Measurements from ENCODE around the gene PRCD.
"Not testable (repeated sequence)": the region's sequence is repeated elsewhere in the genome, so short reads cannot be mapped to it uniquely, and the experiment has no call there.

Gene PRCD

DNA sequence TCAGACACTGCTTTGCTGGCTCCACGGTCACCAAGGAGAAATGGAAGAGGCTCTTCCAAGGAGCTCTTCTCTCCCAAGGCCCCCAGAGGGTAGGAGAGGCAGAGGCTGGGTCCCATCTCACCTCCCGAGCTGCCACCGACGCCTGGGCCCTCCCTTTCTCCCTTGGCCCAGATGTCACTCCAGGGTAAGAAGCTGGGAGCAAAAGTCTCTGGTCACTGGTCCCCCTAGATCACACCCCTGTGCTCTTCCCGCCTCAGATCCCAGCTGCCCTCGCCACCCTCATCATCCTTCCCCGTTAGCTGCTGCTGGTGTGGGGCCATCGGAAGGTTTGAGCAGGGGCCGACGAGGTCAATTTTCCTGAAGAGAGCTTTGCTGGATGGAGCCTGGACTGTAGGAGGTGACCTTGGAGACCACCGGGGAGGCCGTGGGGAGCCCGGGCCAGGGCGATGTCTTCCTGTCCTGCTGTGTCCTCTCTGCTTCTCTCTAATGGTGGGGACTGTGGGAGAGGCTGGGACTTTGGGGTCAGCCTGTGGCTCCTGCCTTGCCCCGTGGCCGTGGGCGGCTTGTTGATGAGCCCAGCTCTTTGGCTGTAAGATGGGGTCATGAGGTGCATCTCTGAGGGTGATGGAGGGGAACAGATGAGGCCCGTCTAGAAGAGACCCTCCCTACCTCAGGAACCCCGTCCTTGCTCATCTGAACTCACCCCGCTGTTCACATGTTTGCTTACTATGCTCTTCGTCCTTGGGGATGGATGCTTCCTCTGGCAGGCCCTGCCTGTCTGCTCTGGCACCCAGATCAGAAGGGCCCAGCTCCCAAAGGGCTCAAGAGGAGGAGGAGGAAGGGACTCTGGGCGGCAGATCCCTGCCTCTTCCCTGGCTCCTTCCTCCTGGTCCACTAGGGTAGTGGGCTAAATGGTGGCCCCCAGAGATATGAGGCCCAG lies 27.2 kb upstream of the PRCD start:
- H3K4me3 Mint-ChIP-seq, result peak overlapping the region; percentile 60
- no peak for ATAC-seq (replicated peaks)

GRCh38 chr17:76513306-76513692 lies 26.5 kb upstream of the PRCD start:
- peaks cover 57% of the 10 kb centered on the region in 2 donors for H3K4me1 Mint-ChIP-seq (ENCODE audit: low read depth in 2 of 2)
- peaks cover 32% of the 10 kb centered on the region for H3K36me3 Mint-ChIP-seq (ENCODE audit: insufficient read depth)
- H3K9me3 Mint-ChIP-seq, result no peaks in the 10 kb centered on the region
- peak overlapping the region; percentile 91 to 99 for H3K27ac Mint-ChIP-seq
- no peaks in the 10 kb centered on the region for H3K27me3 Mint-ChIP-seq
- no peak for DNase-seq
- peak overlapping the region; percentile 60 for H3K4me3 Mint-ChIP-seq
- ATAC-seq (replicated peaks), result no peak

More for the DNA sequence above, 27.2 kb upstream of the PRCD start:
- no peak for DNase-seq
- H3K27ac Mint-ChIP-seq, result peak overlapping the region; percentile 91 to 99
- H3K9me3 Mint-ChIP-seq, result no peaks in the 10 kb centered on the region
- H3K4me1 Mint-ChIP-seq (ENCODE audit: low read depth in 2 of 2), result peaks cover 53 to 56% of the 10 kb centered on the region in 2 donors
- H3K36me3 Mint-ChIP-seq (ENCODE audit: insufficient read depth), result peaks cover 29% of the 10 kb centered on the region
- H3K27me3 Mint-ChIP-seq, result no peaks in the 10 kb centered on the region

DNA sequence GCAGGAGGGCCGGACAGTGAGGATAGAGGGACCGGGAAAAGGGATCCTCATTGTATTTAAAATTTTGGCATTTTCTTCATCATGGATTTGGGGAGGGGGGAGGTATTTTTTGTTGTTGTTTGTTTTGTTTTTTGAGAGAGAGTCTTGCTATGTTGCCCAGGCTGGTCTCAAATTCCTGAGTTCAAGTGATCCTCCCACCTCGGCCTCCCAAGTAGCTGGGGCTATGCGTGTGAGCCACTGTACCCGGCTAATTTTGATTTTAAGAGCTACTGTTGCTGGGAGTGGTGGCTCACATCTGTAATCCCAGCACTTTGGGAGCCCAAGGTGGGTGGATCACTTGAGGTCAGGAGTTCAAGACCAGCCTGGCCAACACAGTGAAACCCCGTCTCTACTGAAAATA lies 25.5 kb upstream of the PRCD start:
- peaks cover 60 to 64% of the 10 kb centered on the region in 2 donors for H3K4me1 Mint-ChIP-seq (ENCODE audit: low read depth in 2 of 2)
- H3K4me3 Mint-ChIP-seq, result peak overlapping the region; percentile 67 to 68
- peaks cover 32% of the 10 kb centered on the region for H3K36me3 Mint-ChIP-seq (ENCODE audit: insufficient read depth)
- H3K27me3 Mint-ChIP-seq; H3K9me3 Mint-ChIP-seq; DNase-seq; ATAC-seq (replicated peaks): not testable (repeated sequence)
- H3K27ac Mint-ChIP-seq, result peak overlapping the region; percentile 91 to 99

- no peaks in the 10 kb centered on the region for H3K27me3 Mint-ChIP-seq
- peak overlapping the region; percentile 91 to 99 for H3K27ac Mint-ChIP-seq
- peak overlapping the region; percentile 67 to 68 for H3K4me3 Mint-ChIP-seq
- H3K4me1 Mint-ChIP-seq (ENCODE audit: low read depth in 2 of 2), result peaks cover 63 to 65% of the 10 kb centered on the region in 2 donors
- no peaks in the 10 kb centered on the region for H3K9me3 Mint-ChIP-seq
- ATAC-seq (replicated peaks), result peak; percentile 81
- peaks cover 32% of the 10 kb centered on the region for H3K36me3 Mint-ChIP-seq (ENCODE audit: insufficient read depth)
- DNase-seq, result peak; percentile 82 to 87 (median 83)
These were observed 24.4 kb upstream of the PRCD start for GRCh38 chr17:76515274-76515949.

DNA sequence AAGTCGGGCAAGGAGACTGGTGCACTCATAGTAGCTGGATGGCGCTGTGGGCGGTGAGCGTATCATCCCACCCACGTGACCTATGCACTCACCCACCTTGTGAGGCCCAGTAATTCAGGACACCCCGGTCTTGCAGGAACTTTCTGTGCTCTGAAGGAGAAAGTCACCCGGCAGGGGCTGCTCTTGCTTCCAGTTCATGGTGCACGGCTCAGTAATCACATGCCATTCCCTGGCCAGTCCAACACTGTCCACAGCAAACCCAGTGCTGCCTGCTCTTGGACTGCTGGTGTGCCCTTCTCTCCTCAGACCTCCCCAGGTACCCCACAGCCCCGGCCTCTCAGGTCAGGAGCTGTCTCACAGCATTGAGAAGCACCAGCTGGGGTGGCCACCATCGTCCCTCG lies 22.2 kb upstream of the PRCD start:
- Mint-ChIP-seq H3K36me3 (ENCODE audit: insufficient read depth) (peaks cover 35% of the 10 kb centered on the region), H3K4me1 (ENCODE audit: low read depth in 2 of 2) (peaks cover 50 to 51% of the 10 kb centered on the region in 2 donors), H3K9me3 (no peaks in the 10 kb centered on the region), H3K4me3 (peak overlapping the region; percentile 41 to 61), H3K27ac (peak overlapping the region; percentile 91 to 99), H3K27me3 (no peaks in the 10 kb centered on the region)
- DNase-seq, result no peak
- no peak for ATAC-seq (replicated peaks)

- Mint-ChIP-seq H3K4me3 (peak overlapping the region in 1 of 2 donors; percentile 2), H3K36me3 (ENCODE audit: insufficient read depth) (peaks cover 27% of the 10 kb centered on the region), H3K4me1 (ENCODE audit: low read depth in 2 of 2) (peaks cover 48 to 49% of the 10 kb centered on the region in 2 donors), H3K9me3 (no peaks in the 10 kb centered on the region), H3K27ac (peak overlapping the region; percentile 91 to 99), H3K27me3 (no peaks in the 10 kb centered on the region)
- no peak for DNase-seq
- no peak for ATAC-seq (replicated peaks)
These were observed 20.5 kb upstream of the PRCD start for GRCh38 chr17:76519048-76519966.

GRCh38 chr17:76521262-76521661 lies 18.6 kb upstream of the PRCD start:
- Mint-ChIP-seq H3K36me3 (ENCODE audit: insufficient read depth) (peaks cover 13% of the 10 kb centered on the region), H3K4me3 (no peak overlapping the region)
- ATAC-seq (replicated peaks), result no peak

DNA sequence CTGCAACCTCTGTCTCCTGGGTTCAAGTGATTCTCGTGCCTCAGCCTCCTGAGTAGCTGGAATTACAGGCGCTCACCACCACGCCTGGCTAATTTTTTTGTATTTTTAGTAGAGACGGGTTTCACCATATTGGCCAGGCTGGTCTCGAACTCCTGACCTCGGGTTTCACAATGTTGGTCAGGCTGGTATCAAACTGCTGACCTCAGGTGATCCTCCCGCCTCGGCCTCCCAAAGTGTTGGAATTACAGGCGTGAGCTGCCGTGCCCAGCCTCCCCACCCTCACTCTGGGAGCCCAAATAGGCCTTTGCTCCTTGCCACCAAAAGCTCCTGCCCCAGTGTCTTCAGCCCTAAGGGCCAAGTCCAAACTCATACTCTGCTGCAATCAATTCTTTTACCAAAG lies 18.2 kb upstream of the PRCD start:
- ATAC-seq (replicated peaks); H3K36me3 Mint-ChIP-seq (ENCODE audit: insufficient read depth); H3K4me3 Mint-ChIP-seq; DNase-seq; H3K9me3 Mint-ChIP-seq; H3K27me3 Mint-ChIP-seq: not testable (repeated sequence)
- peaks cover 28 to 31% of the 10 kb centered on the region in 2 donors for H3K4me1 Mint-ChIP-seq (ENCODE audit: low read depth in 2 of 2)
- H3K27ac Mint-ChIP-seq, result peak overlapping the region in 1 of 2 donors; percentile 46

More at GRCh38 chr17:76521262-76521661, 18.6 kb upstream of the PRCD start:
- H3K27me3 Mint-ChIP-seq, result no peaks in the 10 kb centered on the region
- H3K4me1 Mint-ChIP-seq (ENCODE audit: low read depth in 2 of 2), result peaks cover 31 to 35% of the 10 kb centered on the region in 2 donors
- no peaks in the 10 kb centered on the region for H3K9me3 Mint-ChIP-seq
- H3K27ac Mint-ChIP-seq, result peak overlapping the region; percentile 28 to 46
- DNase-seq, result no peak

GRCh38 chr17:76523084-76524037 lies 16.5 kb upstream of the PRCD start:
- DNase-seq (peak; percentile 76 to 83 (median 80)), ATAC-seq (replicated peaks) (peak; percentile 86)
- Mint-ChIP-seq H3K9me3 (no peaks in the 10 kb centered on the region), H3K4me1 (ENCODE audit: low read depth in 2 of 2) (peaks cover 32 to 34% of the 10 kb centered on the region in 2 donors), H3K36me3 (ENCODE audit: insufficient read depth) (peaks cover 6% of the 10 kb centered on the region), H3K4me3 (peak overlapping the region in 1 of 2 donors; percentile 65), H3K27me3 (no peaks in the 10 kb centered on the region), H3K27ac (peak overlapping the region; percentile 25 to 76)

- Mint-ChIP-seq H3K9me3 (no peaks in the 10 kb centered on the region), H3K4me3 (peak overlapping the region in 1 of 2 donors; percentile 19), H3K36me3 (ENCODE audit: insufficient read depth) (peaks cover 6% of the 10 kb centered on the region), H3K4me1 (ENCODE audit: low read depth in 2 of 2) (peaks cover 21 to 25% of the 10 kb centered on the region in 2 donors), H3K27me3 (no peaks in the 10 kb centered on the region), H3K27ac (peak overlapping the region; percentile 25 to 84)
- DNase-seq (no peak), ATAC-seq (replicated peaks) (no peak)
These were observed 15.0 kb upstream of the PRCD start for GRCh38 chr17:76524598-76525512.

GRCh38 chr17:76525513-76525833 lies 14.4 kb upstream of the PRCD start:
- not testable (repeated sequence) for H3K4me3 Mint-ChIP-seq; H3K27me3 Mint-ChIP-seq; H3K9me3 Mint-ChIP-seq; ATAC-seq (replicated peaks); DNase-seq; H3K36me3 Mint-ChIP-seq (ENCODE audit: insufficient read depth)
- H3K4me1 Mint-ChIP-seq (ENCODE audit: low read depth in 2 of 2), result peaks cover 21 to 26% of the 10 kb centered on the region in 2 donors
- peak overlapping the region in 1 of 2 donors; percentile 84 for H3K27ac Mint-ChIP-seq
